Bronchial epithelial cell (primary cell): ENCODE data around the gene SLC6A19. TPM values are rescaled to one million over a fixed set of nuclear protein-coding genes. Genes with fewer than 3 reads are reported as not detected.

Source experiments
- DNase-seq: peaks from one replicate; pipeline ENCODE4 v3.0.0-alpha.2; 2010; ENCODE audit warnings: low read depth
- FAIRE-seq: peaks from 2 replicates; lab custom pipeline; 2011; peaks lifted over from hg19 to GRCh38; lab: Jason Lieb, UNC
- H3K27me3 ChIP-seq: 2 replicates; pipeline ENCODE4 v1.5.1; 2011; ENCODE audit warnings: low read length; ENCODE audit not compliant: control insufficient read depth, insufficient read depth
- H3K36me3 ChIP-seq: 2 replicates; pipeline ENCODE4 v1.5.1; 2011; ENCODE audit warnings: low read length; ENCODE audit not compliant: control insufficient read depth, insufficient read depth
- H3K4me3 ChIP-seq: 2 replicates; pipeline ENCODE4 v1.5.1; 2011; ENCODE audit warnings: mild to moderate bottlenecking, low read depth, low read length, control low read depth
- CTCF ChIP-seq: IDR thresholded peaks from 2 replicates; pipeline ENCODE4 v1.5.1; 2011; ENCODE audit warnings: mild to moderate bottlenecking, moderate library complexity, low read length, control low read depth, inconsistent platforms; ENCODE audit not compliant: insufficient read depth, severe bottlenecking
- total RNA-seq: library from RNA; depleted of rRNA; stranded (reverse); fragments of >200 nt; gene quantifications from 2 replicates; pipeline ENCODE4 v1.2.1, GENCODE V29; 2014

SLC6A19 gene
- total RNA-seq, 1 donor from 2014 or later: not detected

DNA sequence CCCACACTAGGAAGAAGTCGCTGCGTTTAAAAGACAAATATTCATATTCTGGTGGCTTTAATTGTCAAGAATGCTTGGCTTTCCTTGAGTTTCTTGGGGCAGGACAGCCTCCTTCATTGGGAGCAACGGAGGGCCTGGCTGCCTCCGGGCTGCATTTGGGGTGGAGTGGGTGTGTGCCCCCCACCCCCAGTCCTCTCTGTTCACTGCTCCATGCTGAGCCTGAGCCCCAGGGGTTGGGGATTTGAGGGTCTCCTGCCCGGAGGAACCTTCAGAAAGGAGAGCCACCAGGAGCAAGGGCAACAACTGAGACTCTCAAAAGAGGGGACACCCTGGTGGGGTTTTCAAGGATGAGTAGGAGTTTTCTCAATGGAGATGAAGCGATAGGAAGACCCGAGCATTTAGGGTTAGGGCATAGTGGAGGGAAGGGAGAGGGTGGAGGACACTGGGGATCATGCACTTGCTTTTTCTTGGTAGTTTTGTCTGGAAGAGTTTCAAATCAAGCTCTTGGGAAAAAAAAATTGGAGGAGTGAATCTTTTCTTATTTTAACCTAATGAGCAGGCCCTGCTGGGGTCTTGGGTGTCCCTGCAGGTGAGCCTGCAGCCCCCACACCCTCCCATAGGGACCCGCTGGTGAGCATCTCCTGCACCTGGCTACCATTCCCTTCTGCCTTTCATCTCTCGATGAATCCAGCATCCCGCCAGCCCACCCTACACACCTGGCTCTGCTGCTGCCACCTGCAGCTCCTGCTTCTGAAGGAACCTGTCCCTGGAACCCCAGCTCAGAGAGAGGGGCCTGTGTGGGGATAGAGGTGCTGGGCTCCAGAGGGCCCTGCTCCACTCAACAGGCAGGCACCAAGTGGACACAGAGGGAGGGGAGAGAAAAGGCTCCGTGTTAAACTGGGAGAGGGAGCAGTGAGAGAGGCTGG is 4.1 kb downstream of the SLC6A19 start:
- Histone ChIP-seq H3K36me3 (no peaks in the 10 kb centered on the region), H3K4me3 (no peak overlapping the region), H3K27me3 (peaks cover 1% of the 10 kb centered on the region)
- TF ChIP-seq CTCF: no peak
- FAIRE-seq: no peak
- no peak for DNase-seq

DNA sequence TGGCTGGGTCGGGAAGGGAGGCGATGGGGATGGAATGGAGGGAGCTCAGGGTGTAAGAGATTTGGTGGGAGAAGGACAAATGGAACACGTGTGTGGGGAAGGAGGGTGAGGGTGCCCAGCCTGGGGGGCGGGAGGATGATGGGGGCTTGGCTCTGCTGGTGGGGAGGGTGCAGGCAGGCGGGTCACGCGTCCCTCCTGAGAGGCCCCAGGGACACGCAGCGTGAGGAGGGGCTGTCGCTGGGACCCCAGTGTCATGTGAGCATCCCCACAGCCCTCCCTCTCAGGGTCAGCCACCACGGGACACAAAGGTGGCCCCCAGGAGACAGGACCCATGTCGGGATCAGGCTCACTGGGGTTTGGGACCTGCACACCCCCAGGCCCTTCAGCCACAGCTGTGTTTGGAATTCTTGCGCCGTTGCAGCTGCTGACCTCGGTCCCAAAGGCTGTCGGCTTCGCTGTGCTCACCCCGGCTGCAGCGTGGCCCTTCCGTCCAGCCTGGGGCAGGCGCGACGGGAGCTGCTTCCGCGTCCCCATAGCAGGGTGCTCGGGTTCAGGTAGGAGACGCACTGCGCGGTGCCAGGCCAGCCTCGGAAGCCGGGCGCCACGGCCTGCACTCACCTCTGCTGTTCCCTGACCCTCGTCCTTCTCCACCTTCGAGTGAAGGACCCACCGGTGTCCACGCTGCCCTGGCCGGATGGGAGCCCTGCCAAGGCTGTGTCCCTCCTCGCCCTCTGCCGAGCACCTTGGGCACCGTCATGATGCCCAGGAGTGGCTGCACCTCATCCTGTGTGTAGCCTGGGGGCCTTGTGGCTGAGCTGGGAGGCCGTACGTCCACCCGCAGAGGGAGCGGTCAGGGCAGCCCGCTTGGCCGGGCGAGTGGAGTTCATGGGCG is 5.4 kb downstream of the SLC6A19 start:
- Histone ChIP-seq H3K4me3 (no peak overlapping the region), H3K27me3 (peaks cover 1% of the 10 kb centered on the region), H3K36me3 (no peaks in the 10 kb centered on the region)
- no peak for TF ChIP-seq CTCF
- DNase-seq (no peak), FAIRE-seq (no peak)

- Histone ChIP-seq H3K36me3 (no peaks in the 10 kb centered on the region), H3K27me3 (peaks cover 1% of the 10 kb centered on the region), H3K4me3 (no peak overlapping the region)
- DNase-seq (no peak), FAIRE-seq (no peak)
- no peak for TF ChIP-seq CTCF
Observed at GRCh38 chr5:1207555-1207954, 6.2 kb downstream of the SLC6A19 start.

DNA sequence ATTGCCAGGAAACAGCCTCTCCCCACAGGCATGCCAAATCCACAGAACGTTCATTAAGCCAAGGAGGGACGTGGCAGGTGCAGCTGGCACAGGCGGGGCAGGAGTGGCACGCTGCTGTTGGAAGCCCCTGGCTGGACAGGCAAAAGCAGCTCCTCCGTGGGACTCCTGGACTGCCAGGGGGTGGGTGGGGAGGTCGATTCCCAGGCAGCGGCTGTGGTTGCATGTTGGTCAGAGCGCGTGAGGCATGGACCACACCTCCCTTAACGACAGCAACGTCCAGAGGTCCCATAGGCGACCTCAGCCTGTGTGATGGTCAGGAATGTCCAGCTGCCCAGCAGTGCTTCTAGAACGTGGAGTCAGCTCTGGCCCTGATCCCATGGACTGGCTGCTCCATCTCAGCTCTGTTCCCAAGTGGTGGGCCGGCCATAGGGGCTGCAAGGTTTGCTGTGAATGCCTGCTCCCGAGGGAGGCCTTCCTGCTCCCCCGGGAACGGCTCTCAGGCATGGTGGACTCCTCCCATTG is 6.9 kb downstream of the SLC6A19 start:
- TF ChIP-seq CTCF: no peak
- no peak for FAIRE-seq

DNA sequence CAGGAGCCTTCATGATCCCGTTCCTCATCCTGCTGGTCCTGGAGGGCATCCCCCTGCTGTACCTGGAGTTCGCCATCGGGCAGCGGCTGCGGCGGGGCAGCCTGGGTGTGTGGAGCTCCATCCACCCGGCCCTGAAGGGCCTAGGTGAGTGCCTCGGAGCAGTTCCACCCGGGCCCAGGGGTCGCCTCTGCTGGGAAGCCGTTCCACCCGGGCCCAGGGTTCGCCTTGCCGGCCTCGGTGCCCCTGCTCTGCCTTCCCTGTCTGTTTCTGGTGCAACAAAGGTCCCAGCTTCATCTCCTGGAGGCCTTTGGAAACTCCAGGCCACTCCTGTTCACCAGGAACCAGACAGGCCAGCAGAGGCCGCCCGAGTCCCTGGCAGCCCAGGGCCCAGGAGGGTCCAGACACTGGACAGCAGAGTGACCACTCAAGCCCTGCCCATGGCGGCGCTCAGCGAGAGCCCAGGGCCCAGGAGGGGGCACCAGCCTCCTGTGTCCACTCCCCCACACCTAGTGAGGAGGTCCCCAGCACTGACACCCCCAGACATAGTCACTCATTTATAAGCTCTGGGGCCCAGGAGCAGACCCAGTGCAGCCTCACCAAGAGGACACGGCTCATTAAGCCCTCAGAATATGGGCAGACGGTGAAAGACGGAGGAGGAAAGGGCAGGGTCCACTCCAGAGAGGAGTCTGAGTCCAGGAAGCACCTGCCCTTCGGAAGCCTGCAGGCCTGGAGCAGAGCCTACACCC is 7.5 kb downstream of the SLC6A19 start:
- DNase-seq: no peak
- no peak for FAIRE-seq
- peak; percentile 68 for TF ChIP-seq CTCF
- Histone ChIP-seq H3K27me3 (peaks cover 1% of the 10 kb centered on the region), H3K36me3 (no peaks in the 10 kb centered on the region), H3K4me3 (no peak overlapping the region)

More for the DNA sequence above, 6.9 kb downstream of the SLC6A19 start:
- Histone ChIP-seq H3K4me3 (no peak overlapping the region), H3K27me3 (peaks cover 1% of the 10 kb centered on the region), H3K36me3 (no peaks in the 10 kb centered on the region)
- no peak for DNase-seq
